ENCODE data around the gene KIF26B.
"Not testable (repeated sequence)": the region's sequence is repeated elsewhere in the genome, so short reads cannot be mapped to it uniquely, and the experiment has no call there.

KIF26B gene

DNA sequence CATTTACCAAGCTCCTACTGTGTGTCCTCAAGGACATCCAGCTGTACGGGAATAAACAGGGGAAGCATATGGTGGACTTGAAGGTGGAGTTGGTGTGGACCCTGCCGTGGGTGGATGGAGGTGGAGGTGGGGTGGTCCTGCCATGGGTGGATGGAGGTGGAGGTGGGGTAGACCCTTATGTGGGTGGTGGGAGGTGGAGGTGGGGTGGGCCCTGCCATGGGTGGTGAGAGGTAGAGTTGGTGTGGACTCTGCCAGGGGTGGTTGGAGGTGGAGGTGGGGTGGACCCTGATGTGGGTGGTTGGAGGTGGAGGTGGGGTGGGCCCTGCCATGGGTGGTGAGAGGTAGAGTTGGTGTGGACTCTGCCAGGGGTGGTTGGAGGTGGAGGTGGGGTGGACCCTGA lies 169.0 kb downstream of the KIF26B start:
- not testable (repeated sequence) for DNase-seq (ENCODE audit: low spot score)

DNA sequence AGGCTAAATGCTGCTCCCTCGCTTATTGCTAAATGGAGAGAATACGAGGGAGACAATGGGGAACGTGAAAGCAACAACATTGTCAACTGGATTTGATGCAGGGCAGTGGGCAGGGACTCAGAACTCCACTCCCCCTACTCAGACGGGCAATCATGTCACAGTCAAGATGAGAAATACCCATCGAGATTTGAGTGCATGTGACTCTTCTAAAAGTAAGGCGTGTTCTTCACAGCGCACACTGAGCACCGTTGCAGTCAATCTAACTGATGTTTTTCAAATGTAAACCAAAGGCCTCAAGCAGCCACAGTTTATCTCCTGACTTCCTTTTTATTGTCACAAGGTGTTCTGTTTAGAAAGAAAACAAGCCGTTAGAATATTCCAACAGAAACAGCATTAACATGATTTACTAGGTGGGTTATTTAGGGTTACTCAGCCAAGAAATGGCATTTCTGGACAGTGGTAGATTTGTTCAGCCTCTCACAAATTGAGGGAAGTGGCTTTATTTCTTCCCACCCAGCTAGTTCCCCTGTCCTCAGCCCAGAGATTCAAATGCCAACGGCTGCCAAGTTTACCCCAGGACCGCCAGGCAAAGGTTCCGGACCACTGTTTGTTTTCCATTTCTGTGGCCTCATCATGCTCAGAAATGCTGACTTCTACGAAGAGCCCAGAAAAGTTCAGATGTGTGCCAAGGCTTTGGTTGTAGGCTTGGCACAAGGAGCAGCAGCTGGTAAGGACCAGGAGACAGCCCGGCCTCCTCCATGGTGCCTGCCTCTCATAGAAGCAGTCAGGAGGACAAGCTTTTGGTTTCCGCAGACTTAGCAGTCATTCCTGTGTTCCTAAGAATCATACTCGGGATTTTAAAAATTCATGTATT lies 171.4 kb downstream of the KIF26B start:
- DNase-seq (ENCODE audit: low spot score) = no peak

DNA sequence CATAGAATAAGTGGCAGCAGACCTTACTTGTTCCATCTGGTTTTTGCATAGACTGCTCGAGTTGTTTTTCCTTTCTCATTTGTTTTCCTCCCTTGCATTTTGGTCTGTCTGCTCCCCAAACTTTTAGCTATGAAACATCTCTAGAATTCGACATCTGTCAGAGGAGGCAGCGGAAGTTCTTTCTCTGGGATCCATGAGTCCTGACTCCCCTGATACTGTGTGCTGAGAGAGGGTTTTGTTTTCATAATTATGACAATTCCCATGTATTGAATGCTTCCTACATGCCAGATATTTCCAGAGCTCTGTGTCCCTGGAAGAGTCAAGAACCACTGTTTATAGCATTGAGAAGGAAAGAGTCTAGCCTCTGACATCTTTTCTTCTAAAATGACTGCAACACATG lies 172.6 kb downstream of the KIF26B start:
- no peak for DNase-seq (ENCODE audit: low spot score)

DNA sequence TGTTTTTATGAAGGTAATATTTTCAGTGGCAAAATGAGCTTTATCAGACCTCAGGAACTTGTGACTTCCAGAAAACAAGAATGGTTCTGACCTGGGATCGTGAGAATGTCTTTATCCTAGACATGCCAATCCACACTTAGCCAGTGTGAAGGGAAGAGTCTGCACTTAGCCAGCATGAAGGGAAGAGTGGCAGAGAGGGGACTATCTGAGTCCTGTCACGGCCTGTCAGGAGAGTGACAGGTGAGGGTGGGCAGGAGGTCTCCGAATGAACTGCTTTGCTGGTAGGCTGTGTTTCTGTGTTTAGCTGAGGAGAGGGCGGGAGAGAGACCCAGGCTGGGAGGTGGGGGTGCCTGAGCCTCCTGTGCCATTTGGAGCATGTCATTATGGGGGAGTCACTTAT lies 173.1 kb downstream of the KIF26B start:
- no peak for DNase-seq (ENCODE audit: low spot score)

DNA sequence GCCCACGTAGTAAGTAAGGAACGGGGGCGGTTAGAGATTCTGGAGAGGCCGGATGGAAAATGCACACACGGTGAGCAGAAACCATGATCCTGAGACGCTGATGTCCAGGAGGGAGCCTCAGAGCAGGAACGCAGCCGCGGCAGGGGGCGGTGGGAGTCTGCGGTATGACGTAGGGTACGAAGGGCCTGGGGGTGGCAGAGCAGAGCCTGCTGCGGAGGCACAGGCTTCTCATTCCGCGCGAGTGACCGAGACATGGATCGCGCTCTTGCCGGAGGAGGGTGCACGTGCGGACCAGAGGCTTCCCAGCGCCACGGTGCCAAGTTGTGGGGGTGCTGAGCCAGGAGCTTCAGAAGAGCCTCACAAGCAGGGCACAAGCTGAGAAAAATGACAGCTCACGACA lies 176.2 kb downstream of the KIF26B start:
- DNase-seq (ENCODE audit: low spot score) = no peak

DNA sequence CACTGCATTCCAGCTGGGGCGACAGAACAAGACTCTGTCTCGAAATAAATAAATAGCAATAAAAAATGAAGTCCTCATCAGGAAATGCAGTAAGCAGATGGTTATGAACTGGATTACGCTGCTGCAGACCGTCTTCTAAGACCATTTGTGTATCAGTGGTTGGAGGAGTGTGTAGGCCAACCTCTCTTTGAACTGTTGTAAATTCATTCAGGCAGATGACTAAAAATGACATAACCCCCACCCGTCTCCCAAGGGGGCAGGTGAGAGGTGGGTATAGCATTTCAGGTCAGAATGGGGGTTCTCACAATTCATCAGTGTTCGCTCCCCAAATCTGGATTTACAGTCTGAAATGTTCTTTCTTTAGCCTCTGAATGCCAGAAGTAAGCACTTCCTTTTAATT lies 177.3 kb downstream of the KIF26B start:
- no peak for DNase-seq (ENCODE audit: low spot score)

DNA sequence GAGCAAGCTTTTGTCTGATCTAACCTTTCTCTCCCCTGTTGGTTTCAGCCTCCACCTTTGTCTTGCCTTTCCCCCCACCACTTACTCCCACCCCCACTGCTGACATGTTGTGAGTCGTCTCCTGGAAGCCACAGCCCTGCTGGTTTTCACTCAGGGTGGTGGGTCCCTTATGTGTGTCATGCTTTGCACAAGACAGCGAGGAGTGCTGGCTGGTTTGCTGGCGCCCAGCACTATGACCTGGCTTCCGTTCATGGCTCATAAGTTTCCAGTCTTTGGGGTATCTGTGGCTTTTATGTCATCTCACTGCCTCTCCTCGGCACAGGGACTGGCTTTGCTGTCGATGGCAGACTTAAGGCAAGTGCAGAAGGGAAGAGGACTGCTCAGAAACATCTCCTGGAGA lies 177.7 kb downstream of the KIF26B start:
- DNase-seq (ENCODE audit: low spot score) = no peak

DNA sequence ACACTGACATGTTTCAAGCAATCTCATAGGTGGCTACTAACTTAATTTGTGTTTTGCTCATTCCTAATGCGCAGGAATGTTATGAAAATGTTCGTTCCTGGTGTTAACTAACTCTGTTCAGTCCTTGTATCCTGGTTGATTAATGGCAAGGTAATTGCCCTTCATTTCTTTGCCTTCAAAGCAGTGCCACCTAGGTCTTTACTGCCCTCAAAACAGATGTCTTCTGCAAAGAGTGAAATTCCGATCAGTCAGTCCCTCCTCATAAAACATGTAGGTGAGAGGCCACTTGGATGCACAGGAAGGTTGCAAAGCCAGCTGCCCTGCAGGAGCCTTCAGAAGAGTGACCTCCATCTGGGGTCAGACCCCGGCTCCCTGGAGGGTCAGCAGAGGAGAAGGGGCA lies 179.4 kb downstream of the KIF26B start:
- DNase-seq (ENCODE audit: low spot score) = no peak

DNA sequence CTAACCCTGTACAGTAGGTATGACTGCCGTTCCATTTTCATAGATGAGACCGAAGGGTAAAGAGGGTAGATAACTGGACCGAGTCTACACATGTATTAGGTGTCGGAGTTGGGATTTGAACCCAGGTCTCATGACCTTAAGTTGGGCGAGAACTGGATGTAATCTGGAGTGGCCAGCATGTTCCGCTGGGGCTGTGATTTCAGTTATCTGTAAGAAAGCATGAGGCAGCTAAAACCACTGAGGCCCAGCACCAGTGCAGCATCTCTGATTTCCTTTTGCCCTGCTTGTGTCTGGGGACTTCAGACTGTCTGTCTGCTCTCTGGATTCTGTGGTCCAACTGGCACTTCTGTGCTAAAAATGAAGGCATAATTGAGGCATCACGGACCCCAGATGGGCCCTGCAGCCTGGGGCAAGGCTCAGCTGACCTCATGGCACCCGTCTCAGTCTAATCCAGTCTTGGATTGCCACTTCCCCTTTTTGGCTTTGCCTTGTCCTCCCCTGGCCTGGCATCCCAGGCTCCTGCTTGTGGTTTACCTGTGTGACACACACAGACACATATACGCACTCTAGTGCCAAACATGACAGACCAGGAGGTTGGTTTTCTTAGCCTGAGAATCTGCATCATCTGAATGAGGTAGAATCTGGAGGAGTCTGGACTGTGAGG lies 180.2 kb downstream of the KIF26B start:
- DNase-seq (ENCODE audit: low spot score) = no peak

DNA sequence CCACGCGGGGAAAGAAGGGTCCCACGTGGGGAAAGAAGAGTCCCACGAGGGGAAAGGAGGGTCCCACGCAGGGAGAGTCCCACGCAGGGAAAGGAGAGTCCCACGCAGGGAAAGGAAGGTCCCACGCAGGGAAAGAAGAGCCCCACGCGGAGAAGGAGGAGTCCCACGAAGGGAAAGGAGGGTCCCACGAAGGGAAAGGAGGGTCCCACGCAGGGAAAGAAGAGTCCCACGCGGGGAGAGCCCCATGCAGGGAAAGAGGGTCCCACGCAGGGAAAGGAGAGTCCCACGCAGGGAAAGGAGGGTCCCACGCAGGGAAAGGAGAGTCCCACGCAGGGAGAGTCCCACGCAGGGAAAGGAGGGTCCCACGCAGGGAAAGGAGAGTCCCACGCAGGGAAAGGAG lies 180.9 kb downstream of the KIF26B start:
- not testable (repeated sequence) for DNase-seq (ENCODE audit: low spot score)

DNA sequence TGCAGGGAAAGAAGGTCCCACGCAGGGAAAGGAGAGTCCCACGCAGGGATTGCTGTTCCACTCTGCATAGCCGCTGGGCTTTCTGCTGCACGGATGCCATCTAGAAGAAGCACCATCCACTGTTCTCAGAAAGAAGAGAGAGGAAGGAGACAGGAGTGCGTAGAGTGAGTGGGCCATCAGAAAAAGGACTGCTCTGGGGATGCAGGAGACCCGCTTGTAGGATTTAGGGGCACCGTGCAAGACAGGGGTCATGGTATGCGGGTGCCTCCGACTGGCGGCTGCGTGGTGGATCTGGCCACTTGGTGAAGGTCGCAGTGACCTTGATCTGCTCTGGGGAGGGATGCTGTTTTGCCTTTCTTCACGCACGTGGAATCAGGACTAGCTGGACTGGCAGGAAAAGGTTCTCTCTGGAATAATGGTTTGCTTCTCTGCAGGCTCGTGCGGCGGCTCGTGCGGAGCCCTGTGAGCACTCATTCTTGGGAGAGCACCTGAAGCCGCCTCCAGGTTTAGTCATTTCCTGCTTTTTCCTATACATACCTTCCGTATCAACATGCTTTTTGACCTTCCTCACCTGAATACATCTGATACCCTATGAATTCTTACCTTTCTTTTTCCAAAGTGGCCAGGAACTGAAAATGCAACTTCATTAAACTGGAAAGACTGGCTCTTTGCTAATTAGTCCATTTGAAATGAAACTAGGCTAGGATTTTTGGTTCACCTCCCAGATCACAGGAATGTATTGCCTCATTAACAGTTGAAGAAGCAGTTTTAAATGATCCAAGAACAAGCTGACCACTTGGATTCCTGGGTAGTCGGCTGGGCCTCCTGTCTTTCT lies 181.6 kb downstream of the KIF26B start:
- peak; percentile 53 for DNase-seq (ENCODE audit: low spot score)

DNA sequence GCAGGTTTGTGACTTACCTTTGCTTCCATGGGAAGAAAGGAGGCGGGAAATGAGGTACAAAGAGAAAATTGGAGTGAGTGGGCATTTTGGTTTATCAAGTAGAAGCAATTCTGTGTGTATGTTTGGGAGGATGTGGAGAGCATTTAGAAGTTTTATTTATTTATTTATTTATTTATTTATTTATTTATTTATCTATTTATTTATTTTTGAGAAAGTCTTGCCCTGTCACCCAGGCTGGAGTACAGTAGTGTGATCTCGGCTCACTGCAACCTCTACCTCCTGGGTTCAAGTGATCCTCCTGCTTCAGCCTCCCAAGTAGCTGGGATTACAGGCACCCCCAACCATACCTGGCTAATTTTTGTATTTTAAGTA lies 182.2 kb downstream of the KIF26B start:
- DNase-seq (ENCODE audit: low spot score) = not testable (repeated sequence)

DNA sequence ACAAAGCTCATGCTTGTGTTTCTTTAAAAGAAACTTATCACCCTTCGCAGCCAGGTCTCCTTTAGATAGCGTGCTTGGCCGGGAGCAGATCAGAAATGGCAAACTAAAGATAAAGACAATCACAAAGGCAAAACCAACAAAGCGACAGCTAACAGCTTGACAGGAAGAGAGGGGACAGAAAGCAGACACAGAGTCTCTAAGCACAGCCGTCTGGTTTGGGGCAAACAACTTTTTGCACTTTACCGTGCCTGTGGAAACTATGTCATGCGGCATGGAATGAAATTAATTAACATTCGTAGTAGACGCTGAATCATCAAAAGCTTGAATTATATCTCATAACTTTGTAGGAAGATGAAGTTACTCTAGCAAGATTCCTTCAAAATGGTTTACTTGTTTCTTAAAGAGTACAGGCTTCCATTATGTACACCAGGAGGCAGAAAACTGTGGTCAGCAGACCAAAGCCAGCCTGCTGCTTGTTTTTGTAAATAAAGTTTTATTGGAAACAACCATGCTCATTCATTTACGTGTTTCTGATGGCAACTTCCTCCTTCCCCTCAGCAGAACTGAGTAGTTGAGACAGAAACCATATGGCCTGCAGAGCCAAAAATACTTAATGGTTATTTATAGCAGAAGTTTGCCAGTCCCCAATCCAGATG lies 183.2 kb downstream of the KIF26B start:
- DNase-seq (ENCODE audit: low spot score) = no peak

DNA sequence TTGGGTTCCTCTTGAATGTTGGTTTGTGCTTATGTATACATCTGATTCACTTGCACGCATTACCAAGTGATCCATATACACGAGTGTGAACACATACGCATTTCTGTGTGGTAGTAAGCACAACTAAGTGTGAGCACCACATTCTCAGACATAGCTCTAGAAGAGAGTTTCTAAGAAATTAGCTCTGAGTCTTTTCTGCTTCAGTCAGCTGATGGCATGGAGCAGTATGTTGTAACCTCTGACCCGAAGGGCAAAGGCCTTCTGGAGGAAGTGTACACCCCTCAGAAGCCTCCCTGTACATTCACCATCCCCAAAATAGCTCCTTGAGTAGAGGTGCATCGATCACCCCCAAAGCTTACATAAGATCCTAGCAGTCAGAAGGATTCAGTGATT lies 183.7 kb downstream of the KIF26B start:
- no peak for DNase-seq (ENCODE audit: low spot score)

DNA sequence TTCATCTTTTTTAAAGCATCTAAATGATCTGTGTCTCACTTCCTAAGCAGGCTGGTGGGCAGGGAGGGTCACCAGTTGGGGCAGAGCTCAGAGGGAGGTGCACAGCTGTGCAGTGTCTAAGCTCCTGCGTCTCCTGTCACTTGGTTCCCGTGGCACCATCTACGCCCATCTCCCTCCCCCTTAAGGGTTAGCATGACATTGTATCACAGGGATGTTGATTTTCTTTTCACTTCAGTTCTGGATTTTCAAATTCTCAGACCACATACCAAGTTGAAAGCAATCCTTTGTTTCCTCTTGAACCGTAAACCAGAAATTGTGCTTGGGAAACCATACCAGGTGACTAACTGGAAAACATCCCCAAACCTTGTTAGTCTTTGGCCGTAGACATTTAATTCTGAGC lies 187.0 kb downstream of the KIF26B start:
- DNase-seq (ENCODE audit: low spot score) = no peak

DNA sequence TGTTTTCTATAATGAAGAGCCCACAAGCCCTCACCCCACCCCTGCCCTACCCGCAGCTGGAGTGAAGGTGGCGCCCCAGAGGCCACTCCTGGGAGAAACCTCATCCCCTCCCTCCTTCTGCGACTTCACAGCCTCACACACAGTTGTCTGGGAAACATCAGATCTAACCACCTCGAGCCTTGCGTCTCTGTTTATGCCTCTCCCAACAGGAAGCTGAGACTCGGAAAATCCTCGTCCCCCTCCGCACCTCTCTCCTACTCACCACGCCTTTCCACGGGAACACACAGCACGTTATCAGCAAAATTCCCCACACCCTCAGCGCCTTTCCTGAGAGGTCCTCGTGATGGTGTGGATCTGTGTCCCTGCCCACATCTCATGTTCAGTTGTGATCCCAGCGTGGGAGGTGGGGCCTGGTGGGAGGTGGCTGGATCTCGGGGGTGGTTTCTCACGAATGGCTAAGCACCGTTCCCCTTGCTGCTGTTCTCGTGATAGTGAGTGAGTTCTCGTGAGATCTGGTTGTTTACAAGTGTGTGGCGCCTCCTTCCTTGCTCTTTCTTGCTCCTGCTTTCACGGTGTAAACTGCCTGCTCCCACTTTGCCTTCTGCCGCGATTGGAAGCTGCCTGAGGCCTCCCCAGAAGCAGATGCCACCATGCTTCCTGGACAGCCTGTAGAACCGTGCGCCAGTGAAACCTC lies 190.6 kb downstream of the KIF26B start:
- DNase-seq (ENCODE audit: low spot score) = peak; percentile 76

DNA sequence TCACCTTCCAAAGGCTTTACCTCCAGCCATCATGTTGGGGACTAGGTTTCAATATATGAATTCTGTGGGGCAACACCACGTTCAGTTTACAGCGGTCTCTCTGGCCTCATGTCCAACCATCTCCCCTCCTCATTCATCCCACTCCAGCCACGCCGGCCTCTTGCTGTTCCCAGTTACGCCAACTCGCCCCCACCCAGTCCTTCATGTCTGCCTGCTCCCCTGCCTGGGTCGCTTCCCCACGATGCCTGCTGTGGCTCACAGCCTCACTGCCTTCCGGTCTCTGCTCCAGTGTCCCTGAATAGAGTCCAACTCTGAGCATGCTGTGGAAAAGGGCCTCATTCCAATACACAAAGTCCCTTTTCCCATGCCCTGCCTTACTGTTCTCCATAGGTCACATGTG lies 193.8 kb downstream of the KIF26B start:
- DNase-seq (ENCODE audit: low spot score) = no peak

DNA sequence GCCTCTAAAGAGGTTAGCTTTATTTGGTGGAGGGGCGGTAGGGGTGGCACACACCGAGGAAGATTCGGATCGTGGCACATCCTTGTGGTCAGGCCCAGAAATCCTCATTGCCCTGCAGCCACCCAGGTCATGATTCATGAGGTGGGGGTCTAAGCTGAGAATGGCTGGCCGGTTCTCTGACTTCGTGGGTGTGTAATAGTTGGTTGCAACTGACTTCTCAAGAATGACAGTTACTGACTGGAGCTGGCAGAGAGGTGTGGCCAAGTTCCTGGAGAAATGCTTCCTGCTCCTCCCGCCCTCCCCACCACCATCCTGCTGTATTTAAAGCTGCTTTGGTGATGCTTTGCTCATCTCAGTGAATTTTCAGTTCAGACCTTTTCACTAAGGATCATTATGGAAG lies 198.6 kb downstream of the KIF26B start:
- no peak for DNase-seq (ENCODE audit: low spot score)

DNA sequence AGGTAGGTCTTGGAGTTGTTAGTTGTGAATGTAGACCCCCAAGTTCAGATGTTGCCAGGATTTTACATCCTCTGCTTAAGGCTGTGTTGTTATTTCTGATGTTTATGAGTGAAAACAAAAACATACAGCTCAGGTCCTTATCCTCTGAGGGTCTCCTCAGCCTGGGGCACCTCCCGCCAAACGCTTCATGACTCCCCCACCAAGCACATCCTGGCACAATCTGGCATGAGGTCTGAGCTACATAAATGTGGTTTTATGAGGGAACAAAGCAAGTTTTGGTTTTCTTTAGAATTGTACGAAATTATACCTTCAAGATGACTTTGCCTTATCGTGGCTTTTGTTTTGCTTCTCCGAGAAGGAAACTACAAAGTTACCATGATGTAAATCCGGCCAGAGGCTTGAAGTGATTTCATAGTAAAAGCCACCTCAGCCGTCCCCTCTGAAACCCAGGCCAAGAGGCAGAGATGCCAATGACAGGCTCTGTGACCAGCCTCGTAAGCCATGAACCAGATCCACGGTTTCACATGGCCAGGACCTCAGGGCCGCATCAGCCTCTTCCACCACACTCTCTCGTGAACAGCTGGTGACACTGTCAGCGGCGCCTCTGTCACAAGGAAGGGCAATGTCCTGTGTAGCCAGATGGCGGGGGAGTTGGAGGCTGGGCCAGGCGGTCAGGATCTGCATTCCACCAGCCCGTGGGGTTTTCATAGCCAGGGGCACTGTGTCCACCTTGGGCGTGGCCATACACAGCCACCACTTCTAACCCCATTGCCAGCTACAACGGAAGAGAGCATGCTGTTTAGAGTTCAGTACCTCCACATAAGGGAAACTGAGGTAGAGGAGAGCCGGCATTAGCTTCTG lies 199.4 kb downstream of the KIF26B start:
- no peak for DNase-seq (ENCODE audit: low spot score)

DNA sequence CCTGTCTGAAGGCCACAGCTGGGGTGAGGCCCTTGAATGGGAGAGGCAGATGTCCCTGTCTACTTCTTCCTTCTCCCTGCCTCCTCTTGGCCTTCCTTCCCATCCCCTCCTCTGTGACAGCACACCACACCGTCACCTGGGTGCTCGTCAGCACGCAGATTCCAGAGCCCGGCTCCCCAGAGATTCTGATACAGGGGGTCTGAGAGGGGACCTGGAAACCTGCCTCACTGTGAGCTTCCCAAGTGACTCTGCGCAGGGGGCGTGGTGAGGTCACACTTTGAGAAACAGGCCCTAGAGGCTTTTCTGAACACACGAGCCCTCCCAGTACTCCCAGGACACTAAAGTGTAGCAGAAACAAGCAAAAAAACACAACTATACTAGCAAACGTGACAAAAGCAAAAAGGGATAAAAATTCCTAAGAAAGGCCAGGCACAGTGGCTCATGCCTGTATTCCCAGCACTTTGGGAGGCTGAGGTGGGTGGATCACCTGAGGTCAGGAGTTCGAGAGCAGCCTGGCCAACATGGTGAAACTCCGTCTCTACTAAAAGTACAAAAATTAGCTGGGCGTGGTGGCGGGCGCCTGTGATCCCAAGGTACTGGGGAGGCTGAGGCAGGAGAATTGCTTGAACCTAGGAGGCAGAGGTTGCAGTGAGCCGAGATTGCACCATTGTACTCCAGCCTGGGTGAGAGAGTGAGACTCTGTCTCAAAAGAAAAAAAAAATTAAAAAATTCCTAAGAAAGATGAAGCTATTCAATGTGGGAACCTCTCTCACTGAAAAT lies 201.3 kb downstream of the KIF26B start:
- DNase-seq (ENCODE audit: low spot score) = not testable (repeated sequence)

Data from iPS-NIHi11 (cell line).